Measurements from ENCODE around the gene PRKCZ. TPM values are rescaled to one million over a fixed set of nuclear protein-coding genes. Genes with fewer than 3 reads are reported as not detected.

The PRKCZ gene
- total RNA-seq, 2 experiments from 2014 or later, result 8.0 to 10.0 TPM

DNA sequence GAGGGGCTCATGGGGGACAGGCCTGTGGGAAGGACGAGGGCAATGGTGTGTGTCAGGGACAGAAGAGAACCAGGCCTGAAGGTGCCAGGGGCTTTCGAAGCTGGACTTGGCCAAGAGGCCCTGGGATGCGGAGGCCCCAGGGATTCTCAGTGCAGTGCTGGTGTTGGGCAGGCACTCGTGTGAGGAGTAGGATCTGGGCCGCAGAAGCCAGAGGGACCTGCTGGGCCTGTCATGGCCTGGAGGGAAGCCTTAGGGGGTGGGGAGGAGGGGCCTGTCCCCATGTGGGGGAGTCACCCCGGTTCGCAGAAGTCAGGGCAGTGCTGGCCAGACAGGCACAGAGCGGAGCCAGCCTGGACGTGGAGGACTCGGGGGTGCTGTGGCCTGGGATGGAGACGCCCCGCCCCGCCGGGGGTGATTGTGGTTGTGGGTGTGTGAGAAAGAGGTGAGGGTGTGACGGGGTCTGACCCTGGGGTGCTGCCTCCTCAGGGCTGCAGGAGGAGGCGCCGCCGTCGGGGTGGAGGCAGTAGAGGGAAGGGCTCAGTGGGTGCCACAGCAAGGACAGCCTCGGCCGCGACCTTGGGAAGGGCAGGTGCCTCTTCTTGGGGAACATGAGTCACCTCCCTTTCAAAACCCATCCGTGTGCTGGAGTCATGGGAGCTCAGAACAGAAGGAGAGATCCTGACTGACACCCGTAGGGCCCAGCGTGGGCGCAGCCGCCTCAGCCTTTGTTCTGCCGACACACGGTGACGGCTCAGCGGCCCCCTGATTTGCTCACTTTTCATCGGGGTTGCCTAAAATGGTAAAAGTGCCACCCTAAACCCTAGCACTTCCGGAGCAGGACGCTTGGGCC lies 110.5 kb downstream of the PRKCZ start:
- BruUV-seq (replicated peaks), result no TSS peak
- no peak overlapping the region for H3K4me2 ChIP-seq (ENCODE audit: low read length)
- H2AFZ ChIP-seq (ENCODE audit: low read length), result no peak overlapping the region
- H3K9me3 ChIP-seq (ENCODE audit: low read length), result no peaks in the 10 kb centered on the region
- H3K27ac ChIP-seq (ENCODE audit: low read depth, low read length, poor library complexity, severe bottlenecking), result no peak overlapping the region
- H4K20me1 ChIP-seq (ENCODE audit: insufficient read depth, low read length), result no peaks in the 10 kb centered on the region
- ChIA-PET CTCF (ENCODE audit: unreplicated experiment) (no interaction called here), POLR2A (interaction anchor here (0.6 kb wide), 1 partner anchor 438 kb away, joined by 3 read pairs; no protein-coding TSS in a partner anchor)
- TF ChIP-seq EZH2phosphoT487 (IDR thresholded peaks at IDR 0.05; ENCODE audit: borderline replicate concordance, low read depth, low read length), result no peak
- TF ChIP-seq, protein P1, sequence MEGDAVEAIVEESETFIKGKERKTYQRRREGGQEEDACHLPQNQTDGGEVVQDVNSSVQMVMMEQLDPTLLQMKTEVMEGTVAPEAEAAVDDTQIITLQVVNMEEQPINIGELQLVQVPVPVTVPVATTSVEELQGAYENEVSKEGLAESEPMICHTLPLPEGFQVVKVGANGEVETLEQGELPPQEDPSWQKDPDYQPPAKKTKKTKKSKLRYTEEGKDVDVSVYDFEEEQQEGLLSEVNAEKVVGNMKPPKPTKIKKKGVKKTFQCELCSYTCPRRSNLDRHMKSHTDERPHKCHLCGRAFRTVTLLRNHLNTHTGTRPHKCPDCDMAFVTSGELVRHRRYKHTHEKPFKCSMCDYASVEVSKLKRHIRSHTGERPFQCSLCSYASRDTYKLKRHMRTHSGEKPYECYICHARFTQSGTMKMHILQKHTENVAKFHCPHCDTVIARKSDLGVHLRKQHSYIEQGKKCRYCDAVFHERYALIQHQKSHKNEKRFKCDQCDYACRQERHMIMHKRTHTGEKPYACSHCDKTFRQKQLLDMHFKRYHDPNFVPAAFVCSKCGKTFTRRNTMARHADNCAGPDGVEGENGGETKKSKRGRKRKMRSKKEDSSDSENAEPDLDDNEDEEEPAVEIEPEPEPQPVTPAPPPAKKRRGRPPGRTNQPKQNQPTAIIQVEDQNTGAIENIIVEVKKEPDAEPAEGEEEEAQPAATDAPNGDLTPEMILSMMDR (conservative IDR thresholded peaks at IDR 0.05; ENCODE audit: low read length), result no peak
- intact Hi-C loops (cut with micrococcal nuclease; ENCODE audit: unreplicated experiment), result no loop called here
- no peaks in the 10 kb centered on the region; the same call in 1 of the 2 replicates for H3K36me3 ChIP-seq (ENCODE audit: insufficient read depth, low read length)
- no peak for DNase-seq (ENCODE audit: low spot score)
- no peaks in the 10 kb centered on the region for H3K9me2 ChIP-seq (ENCODE audit: insufficient read depth, low read length)
- no peaks in the 10 kb centered on the region for H3K4me1 ChIP-seq (ENCODE audit: insufficient read depth, low read length, poor library complexity, severe bottlenecking)
- no peaks in the 10 kb centered on the region for H3K79me2 ChIP-seq (ENCODE audit: insufficient read depth, low read depth, low read length)
- no peak overlapping the region for H3K4me3 ChIP-seq (ENCODE audit: low read depth, low read length, poor library complexity, severe bottlenecking)

DNA sequence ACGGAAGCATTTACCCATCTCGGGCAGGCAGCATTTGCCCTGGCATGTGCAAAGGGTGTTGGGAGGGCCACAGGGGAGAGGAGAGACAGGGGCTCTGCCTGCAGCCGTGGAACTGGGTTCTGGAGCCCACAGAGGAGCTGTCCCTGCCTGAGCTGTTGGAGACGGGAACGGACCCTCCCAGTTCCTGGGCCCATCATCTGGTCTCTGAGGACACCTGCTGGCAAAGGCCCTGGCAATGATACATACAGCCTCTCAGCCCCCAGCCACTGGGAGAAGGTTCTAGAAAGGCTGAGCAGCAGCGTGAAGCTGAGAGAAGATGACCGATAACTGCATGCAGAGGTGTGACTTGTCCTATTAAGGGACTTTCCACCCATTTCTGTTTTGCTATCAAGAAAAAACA lies 113.0 kb downstream of the PRKCZ start:
- Histone ChIP-seq H3K9me3 (ENCODE audit: low read length) (no peaks in the 10 kb centered on the region), H2AFZ (ENCODE audit: low read length) (no peak overlapping the region), H3K4me1 (ENCODE audit: insufficient read depth, low read length, poor library complexity, severe bottlenecking) (no peaks in the 10 kb centered on the region), H3K4me2 (ENCODE audit: low read length) (no peak overlapping the region), H3K4me3 (ENCODE audit: low read depth, low read length, poor library complexity, severe bottlenecking) (no peak overlapping the region), H3K36me3 (ENCODE audit: insufficient read depth, low read length) (no peaks in the 10 kb centered on the region; the same call in 1 of the 2 replicates), H4K20me1 (ENCODE audit: insufficient read depth, low read length) (no peaks in the 10 kb centered on the region), H3K79me2 (ENCODE audit: insufficient read depth, low read depth, low read length) (no peaks in the 10 kb centered on the region), H3K9me2 (ENCODE audit: insufficient read depth, low read length) (no peaks in the 10 kb centered on the region), H3K27ac (ENCODE audit: low read depth, low read length, poor library complexity, severe bottlenecking) (no peak overlapping the region)
- intact Hi-C loops (cut with micrococcal nuclease; ENCODE audit: unreplicated experiment), result no loop called here
- DNase-seq (ENCODE audit: low spot score), result no peak
- BruUV-seq (replicated peaks), result no TSS peak
- CTCF ChIA-PET (ENCODE audit: unreplicated experiment), result no interaction called here
- TF ChIP-seq, protein P1 (conservative IDR thresholded peaks at IDR 0.05; ENCODE audit: low read length), result no peak
- POLR2A ChIA-PET, result no interaction called here

DNA sequence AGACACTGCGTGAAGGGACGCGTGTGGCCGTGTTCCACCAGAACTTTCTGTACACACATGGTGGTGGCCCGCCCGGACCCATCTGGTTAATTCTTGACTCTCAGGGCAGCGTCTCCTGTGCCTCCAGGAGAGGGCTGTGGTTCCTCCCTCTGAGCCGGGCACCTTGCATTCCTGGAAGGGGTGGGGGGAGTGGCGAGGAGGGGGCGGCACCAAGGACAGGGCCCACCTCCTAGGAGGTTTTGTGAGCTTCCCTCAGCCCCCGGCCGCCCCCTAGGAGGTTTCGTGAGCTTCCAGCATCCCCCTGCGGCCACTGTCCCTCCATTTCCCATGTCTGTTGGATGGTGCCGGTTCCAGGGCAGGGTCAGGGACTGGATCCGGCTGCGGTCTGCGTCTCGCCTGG lies 115.4 kb downstream of the PRKCZ start:
- CTCF ChIA-PET (ENCODE audit: unreplicated experiment), result no interaction called here
- POLR2A ChIA-PET, result no interaction called here
- Histone ChIP-seq H2AFZ (ENCODE audit: low read length) (no peak overlapping the region), H3K4me3 (ENCODE audit: low read depth, low read length, poor library complexity, severe bottlenecking) (no peak overlapping the region), H3K9me2 (ENCODE audit: insufficient read depth, low read length) (no peaks in the 10 kb centered on the region), H3K9me3 (ENCODE audit: low read length) (no peaks in the 10 kb centered on the region), H3K4me2 (ENCODE audit: low read length) (no peak overlapping the region), H3K79me2 (ENCODE audit: insufficient read depth, low read depth, low read length) (no peaks in the 10 kb centered on the region), H3K27ac (ENCODE audit: low read depth, low read length, poor library complexity, severe bottlenecking) (no peak overlapping the region), H3K36me3 (ENCODE audit: insufficient read depth, low read length) (no peaks in the 10 kb centered on the region; the same call in 1 of the 2 replicates), H3K4me1 (ENCODE audit: insufficient read depth, low read length, poor library complexity, severe bottlenecking) (no peaks in the 10 kb centered on the region), H4K20me1 (ENCODE audit: insufficient read depth, low read length) (no peaks in the 10 kb centered on the region)
- DNase-seq (ENCODE audit: low spot score), result no peak
- BruUV-seq (replicated peaks), result no TSS peak
- intact Hi-C loops (cut with micrococcal nuclease; ENCODE audit: unreplicated experiment), result no loop called here
- TF ChIP-seq EZH2phosphoT487 (IDR thresholded peaks at IDR 0.05; ENCODE audit: borderline replicate concordance, low read depth, low read length), result no peak
- TF ChIP-seq, protein P1 (conservative IDR thresholded peaks at IDR 0.05; ENCODE audit: low read length), result no peak
